ENCODE measurements around the gene ABI3BP.

The ABI3BP gene

DNA sequence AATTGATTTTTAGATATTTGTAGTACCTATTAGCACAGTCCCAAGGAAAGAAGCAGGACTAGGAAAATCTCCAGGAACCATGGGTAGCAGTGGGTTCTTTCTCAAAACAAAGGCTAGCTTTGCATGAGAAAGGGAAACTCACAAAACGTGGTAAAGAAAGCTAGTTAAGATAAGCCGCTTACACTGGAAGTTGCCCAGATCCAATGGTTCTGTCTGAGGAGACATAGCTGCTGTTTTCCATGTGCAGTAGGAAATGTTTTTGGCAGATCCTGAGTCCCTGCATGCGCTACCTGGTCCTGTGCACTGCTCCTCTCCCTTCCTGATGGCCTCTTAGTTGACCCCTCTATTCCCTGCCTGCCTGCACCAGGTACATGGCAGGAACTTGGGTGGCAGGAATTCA lies 223.5 kb downstream of the ABI3BP start:
- no peak for DNase-seq (ENCODE audit: low spot score)

DNA sequence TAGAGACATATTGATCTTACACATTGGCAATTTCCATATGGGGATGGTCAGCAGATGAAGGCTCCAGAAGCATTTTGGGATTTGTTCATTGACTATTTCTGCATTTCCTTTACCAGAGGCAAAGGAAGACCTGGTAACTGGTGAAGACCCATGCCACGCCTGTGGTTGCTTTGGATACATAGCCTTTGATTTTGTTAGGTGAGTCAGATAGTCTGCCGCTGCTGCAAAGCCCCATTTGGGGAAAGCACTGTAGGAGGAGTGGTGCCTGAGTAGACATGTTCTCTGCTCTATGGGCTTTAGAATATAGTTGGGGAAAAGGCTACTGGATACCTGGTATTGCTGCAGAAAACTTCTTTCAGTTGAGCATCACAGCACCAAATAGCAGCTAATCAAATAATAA lies 227.2 kb downstream of the ABI3BP start:
- no peak for DNase-seq (ENCODE audit: low spot score)

DNA sequence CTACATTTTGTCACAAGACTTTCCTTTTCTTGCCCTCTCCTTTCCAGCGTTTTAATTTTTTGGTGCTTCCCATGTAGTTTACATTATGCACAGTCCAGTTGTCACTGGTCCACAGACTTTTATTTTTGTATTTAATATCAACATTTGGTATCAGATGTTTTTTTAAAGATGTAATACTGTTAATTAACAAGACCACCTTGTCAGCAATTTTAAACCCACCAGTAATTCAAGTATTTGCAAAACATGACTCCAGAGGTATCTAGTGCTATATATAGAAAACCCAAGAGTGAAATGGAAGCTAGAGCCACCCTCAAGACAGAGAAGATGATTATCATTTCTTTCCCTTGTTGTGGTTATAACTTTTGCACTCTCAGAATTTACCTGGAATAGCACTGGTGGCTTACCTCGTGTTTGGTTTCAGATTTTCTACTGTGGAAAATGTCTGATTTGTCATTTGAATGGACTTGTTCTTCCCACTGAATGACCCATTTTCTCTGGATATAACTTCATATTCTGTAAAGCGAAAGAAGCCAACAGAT lies 227.7 kb downstream of the ABI3BP start:
- no peak for DNase-seq (ENCODE audit: low spot score)

DNA sequence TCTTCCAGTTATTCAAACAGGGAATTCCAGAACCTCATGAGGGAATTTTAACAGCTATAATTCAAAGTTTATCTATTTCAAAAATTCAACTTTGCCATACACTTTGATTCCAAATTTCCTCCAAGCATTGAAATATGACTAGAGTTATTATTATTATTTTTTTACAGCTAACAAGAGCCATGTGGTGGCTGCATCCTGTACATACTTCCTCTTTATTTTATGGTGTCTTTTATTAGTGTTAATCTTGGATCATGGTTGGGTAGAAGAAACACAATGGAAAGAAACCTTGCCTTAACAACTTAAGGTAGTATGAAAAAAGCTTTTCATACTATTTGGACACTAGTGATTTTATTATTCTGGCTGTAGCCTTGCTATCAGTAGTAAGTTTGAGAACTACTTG lies 231.3 kb downstream of the ABI3BP start:
- DNase-seq (ENCODE audit: low spot score): no peak

- DNase-seq (ENCODE audit: low spot score): no peak
Measured at GRCh38 chr3:100761211-100761942, 231.8 kb downstream of the ABI3BP start.

- no peak for DNase-seq (ENCODE audit: low spot score)
Measured at GRCh38 chr3:100760377-100760776, 232.8 kb downstream of the ABI3BP start.

GRCh38 chr3:100759950-100760349 lies 233.3 kb downstream of the ABI3BP start:
- DNase-seq (ENCODE audit: low spot score): no peak

GRCh38 chr3:100759159-100759558 lies 234.1 kb downstream of the ABI3BP start:
- no peak for DNase-seq (ENCODE audit: low spot score)

- peak; percentile 79 for DNase-seq (ENCODE audit: low spot score)
Measured at GRCh38 chr3:100756441-100756840, 236.8 kb downstream of the ABI3BP start.

DNA sequence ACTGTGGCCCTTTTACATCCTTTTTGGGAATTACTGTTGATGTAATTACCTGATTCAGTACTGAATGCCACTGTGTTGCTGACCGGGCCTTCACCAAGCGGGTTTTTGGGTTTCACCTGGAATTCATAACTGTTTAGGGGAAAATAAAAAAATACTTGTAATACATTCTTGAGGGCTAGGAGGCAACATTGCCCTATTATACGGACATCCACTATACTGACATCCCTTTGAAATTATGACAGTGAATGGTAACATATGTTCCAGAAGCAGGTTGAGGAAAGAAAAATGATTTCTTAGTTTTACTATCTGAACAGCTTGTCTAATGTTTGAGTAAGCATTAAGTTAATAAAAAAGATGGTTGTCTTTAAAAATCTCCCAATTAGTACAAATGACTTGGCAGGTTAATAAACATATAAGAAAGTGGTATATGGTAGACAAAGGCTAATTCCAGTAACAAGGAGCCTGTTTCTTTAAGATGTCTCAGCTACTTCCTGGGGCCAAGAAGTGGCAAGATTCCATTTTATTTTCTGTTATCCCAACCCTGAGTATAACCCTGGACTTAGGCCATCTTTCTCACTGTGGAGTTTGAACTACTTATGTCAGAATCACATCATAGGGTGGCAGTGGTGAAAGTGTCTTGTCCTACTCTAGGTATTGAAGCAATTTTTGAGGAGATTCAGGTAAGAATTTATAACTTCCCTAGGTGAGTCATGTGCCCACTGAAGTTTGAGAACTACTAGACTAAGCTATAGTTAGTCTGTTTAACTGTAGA lies 238.5 kb downstream of the ABI3BP start:
- peak; percentile 20 for DNase-seq (ENCODE audit: low spot score)

DNA sequence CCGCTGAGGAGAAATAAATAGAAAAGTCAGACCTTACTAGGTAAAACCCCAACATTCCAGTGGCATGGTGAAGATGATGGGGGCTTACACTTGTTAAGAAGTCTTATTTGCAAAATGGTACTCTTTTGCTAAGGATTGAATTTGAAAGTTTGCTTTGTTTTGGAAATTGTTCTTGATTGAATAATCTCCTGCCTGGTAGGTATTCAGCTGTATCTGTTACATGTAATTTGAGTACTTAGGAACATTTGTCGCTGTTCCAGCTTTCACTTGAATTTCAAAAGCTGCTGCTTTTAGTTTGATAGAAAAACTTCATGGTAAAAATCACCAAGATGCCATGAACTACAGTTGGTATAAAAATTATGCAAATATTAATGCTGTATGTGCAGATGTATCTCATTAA lies 239.4 kb downstream of the ABI3BP start:
- DNase-seq (ENCODE audit: low spot score): no peak

- no peak for DNase-seq (ENCODE audit: low spot score)
Measured at GRCh38 chr3:100748967-100749366, 244.3 kb downstream of the ABI3BP start.

DNA sequence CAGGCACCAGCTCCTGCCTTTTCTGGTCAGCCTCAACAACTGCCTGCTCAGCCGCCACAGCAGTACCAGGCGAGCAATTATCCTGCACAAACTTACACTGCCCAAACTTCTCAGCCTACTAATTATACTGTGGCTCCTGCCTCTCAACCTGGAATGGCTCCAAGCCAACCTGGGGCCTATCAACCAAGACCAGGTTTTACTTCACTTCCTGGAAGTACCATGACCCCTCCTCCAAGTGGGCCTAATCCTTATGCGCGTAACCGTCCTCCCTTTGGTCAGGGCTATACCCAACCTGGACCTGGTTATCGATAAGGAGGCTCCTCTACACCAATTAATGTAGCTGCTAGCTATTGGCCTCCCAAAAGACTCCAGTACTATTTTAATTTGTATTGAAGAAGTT lies 245.0 kb downstream of the ABI3BP start:
- no peak for DNase-seq (ENCODE audit: low spot score)

- DNase-seq (ENCODE audit: low spot score): no peak
Measured at GRCh38 chr3:100746092-100746491, 247.1 kb downstream of the ABI3BP start.

DNA sequence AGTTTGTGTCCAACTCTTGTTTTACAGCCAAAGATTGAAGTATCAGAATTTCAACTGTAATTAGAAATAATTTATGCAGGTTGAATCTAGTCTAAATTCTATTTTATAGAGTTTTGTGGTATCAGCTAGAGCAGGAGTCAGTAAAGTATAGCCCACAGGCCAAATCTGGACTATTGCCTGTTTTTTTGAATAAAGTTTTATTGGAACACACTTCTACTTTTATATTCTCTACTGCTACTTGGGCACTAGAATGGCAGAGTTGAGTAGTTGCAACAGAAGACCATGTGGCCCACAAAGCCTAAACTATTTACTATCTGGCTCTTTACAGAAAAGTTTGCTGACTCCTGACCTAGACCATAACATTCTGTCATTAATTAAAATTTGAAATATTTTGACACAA lies 247.6 kb downstream of the ABI3BP start:
- DNase-seq (ENCODE audit: low spot score): no peak

GRCh38 chr3:100744671-100745070 lies 248.6 kb downstream of the ABI3BP start:
- no peak for DNase-seq (ENCODE audit: low spot score)

GRCh38 chr3:100743535-100743934 lies 249.7 kb downstream of the ABI3BP start:
- no peak for DNase-seq (ENCODE audit: low spot score)

DNA sequence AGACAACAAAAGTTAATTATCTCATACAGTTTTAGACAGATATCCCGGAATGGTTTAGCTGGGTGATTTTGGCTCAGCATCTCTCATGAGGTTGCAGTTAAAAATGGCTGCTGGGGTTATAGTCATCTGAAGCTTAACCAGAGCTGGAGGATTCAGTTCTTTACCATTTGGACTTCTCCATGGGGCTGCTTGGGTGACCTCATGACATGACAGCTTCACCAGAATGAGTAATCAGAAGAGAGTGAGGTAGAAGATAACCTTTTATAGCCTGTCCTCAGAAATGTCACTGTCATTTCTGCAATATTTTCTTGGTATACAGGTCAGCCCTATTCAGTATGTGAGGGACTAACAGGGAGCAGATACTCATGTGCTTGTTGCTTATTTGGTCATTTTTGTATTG lies 253.0 kb downstream of the ABI3BP start:
- DNase-seq (ENCODE audit: low spot score): no peak

DNA sequence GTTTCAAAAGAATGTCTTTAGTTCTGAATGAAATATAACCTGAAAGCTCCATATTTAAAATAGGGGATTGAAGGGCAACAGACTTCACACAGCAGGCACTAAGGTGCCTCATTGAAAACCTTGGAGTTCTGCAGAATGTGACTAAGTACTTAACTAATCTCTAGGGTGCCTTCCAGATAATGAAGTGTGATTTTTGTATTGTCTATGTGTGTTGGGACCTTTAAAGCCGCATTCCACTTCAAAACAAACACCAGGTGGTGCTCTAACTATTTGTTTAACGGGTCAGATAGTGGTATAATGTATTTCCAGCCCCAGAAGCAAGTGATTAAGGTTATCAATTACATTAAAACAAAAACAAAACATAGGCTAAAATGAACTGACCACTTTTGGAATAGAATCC lies 255.9 kb downstream of the ABI3BP start:
- DNase-seq (ENCODE audit: low spot score): no peak

GRCh38 chr3:100732435-100732834 lies 260.8 kb downstream of the ABI3BP start:
- no peak for DNase-seq (ENCODE audit: low spot score)

DNA sequence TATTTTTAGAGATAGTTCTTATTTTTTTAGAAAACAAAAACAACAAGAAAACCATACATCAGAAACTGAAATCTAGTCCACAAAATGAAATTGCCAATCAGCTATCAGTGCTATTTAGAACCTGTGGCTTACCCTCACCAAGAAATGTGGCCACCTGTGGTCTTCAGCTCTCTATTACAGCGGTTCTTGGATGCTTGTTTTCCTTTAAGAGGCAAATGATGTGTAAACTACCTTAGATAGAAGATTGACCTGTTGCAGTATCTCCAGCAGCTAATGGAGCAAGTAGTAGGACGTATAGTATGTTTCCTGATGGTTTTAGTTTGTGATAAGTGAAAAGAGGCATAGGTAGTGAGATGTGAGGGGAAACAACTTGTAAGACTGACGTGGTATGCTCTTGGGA lies 262.7 kb downstream of the ABI3BP start:
- DNase-seq (ENCODE audit: low spot score): no peak

- DNase-seq (ENCODE audit: low spot score): no peak
Measured at GRCh38 chr3:100726706-100727105, 266.5 kb downstream of the ABI3BP start.

DNA sequence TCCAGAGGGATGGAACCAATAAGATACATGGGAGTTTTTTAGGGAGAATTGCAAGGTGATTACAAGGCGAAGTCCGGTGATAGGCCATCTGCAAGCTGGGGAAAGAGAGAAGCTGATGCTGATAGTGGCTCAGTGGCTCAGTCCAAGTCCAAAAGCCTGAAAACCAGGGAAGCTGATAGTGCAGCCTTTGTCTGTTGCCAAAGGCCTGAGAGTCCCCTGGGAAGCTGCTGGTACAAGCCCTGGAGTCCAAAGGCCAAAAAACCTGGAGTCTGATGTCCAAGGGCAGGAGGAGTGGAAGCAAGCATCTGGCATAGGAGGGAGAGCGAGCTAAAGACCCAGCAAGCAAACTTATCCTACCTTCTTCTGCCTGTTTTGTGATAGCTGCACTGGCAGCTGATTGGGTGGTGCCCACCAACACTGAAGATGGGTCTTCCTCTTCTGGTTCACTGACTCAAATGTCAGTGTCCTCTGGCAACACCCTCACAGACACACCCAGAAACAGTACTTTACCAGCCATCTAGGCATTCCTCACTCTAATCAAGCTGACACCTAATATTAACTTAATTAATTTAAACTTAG lies 267.2 kb downstream of the ABI3BP start:
- DNase-seq (ENCODE audit: low spot score): no peak
